ENCODE results near the gene PTOV1.

DNA sequence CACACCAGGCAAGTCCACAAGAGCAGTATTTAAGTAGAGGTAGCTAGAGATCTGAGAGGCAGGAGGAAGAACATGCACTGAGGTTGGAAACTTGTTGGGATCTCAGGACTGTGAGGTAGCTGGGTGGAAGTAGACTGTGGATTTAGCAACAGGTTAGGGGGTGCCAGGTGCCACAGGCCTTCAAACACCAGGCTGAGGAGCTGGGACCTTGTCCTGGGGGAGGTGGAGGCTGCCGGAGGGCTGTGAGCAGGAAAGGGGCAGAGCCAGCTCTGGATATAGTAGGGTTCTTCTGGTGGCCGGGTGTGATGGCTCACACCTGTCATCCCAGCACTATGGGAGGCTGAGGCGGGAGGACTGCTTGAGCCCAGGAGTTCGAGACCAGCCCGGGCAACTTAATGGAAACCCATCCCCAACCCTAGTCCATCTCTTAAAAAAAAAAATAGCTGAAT is 41.0 kb upstream of the PTOV1 start:
- TF ChIP-seq ZFX (IDR thresholded peaks at IDR 0.05; ENCODE audit: borderline replicate concordance) (no peak), CTCF (IDR thresholded peaks at IDR 0.05) (no peak)

Data from 22Rv1 (cell line).